GM19328 (cell line): ENCODE results near the gene ZBTB47.

Source experiments
- ATAC-seq: cut with Tn5 transposase; IDR thresholded peaks from one replicate; pipeline ENCODE4 v1.9.1; 2021; ENCODE audit warnings: mild to moderate bottlenecking, moderate library complexity; ENCODE audit not compliant: unreplicated experiment

Gene ZBTB47

GRCh38 chr3:42711491-42712343 lies 58.2 kb downstream of the ZBTB47 start:
- ATAC-seq: no peak

GRCh38 chr3:42712344-42712648 lies 58.8 kb downstream of the ZBTB47 start:
- no peak for ATAC-seq

GRCh38 chr3:42712688-42713372 lies 59.3 kb downstream of the ZBTB47 start:
- ATAC-seq: no peak

GRCh38 chr3:42713747-42714146 lies 60.2 kb downstream of the ZBTB47 start:
- ATAC-seq: no peak

- ATAC-seq: no peak
These were observed 60.8 kb downstream of the ZBTB47 start for GRCh38 chr3:42714171-42714852.
